GM04504 (cell line): Measurements from ENCODE around the gene PTMA.
"Not testable (repeated sequence)": the region's sequence is repeated elsewhere in the genome, so short reads cannot be mapped to it uniquely, and the experiment has no call there.

Experiments
- DNase-seq: peaks from one replicate; pipeline ENCODE4 v3.0.0-alpha.2; 2012; ENCODE audit warnings: low read depth

The PTMA gene, protein sequence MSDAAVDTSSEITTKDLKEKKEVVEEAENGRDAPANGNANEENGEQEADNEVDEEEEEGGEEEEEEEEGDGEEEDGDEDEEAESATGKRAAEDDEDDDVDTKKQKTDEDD

DNA sequence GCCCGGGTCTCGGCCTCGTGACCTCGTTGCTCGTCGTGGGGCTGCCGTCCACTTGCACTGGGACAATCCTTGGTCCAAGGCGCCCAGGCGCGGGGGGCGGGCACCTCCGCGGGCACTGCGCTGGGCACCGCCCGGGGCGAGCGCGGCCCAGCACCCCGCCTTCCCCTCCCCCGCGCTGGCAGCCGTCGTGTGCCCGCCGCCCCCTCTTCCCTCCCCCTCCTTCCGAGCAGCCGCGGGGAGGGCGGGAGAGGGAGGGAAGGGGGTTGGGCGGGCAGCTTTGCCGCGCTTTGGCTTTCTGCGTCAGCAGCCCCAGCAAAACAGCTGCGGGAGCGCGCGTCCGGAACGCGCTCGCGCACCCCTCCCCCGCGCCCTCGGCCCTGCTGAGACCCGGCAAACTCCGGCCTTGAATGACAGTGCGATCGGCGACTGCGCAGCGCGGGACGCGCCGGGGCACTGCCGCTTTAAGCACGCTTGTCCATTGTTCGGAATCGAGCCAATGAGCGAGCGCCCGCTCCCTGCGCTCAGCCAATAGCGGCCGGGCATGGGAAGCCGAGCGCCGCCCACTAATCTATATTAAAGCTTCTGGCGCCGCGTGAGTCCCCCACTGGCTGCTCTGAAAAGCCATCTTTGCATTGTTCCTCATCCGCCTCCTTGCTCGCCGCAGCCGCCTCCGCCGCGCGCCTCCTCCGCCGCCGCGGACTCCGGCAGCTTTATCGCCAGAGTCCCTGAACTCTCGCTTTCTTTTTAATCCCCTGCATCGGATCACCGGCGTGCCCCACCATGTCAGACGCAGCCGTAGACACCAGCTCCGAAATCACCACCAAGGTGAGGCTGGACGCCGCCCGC, at the start of gene PTMA:
Gene PTMA (plus strand): TSS at position 599 of the 846 bp plus-strand sequence. CDS start 182 bp downstream, at position 781.
- peak; percentile 98 for DNase-seq

DNA sequence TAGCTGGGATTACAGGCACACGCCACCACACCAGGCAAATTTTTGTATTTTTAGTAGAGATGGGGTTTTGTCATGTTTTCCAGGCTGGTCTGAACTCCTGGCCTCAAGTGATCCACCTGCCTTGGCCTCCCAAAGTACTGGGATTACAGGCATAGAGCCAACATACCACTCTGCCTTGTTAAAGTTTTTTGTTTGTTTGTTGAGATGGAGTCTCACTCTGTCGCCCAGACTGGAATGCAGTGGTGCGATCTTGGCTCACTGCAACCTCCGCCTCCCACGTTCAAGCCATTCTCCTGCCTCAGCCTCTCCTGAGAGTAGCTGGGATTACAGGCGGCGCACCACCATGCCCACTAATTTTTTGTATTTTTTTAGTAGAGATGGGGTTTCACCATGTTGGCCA, 48.3 kb upstream of the PTMA start:
- DNase-seq: not testable (repeated sequence)

DNA sequence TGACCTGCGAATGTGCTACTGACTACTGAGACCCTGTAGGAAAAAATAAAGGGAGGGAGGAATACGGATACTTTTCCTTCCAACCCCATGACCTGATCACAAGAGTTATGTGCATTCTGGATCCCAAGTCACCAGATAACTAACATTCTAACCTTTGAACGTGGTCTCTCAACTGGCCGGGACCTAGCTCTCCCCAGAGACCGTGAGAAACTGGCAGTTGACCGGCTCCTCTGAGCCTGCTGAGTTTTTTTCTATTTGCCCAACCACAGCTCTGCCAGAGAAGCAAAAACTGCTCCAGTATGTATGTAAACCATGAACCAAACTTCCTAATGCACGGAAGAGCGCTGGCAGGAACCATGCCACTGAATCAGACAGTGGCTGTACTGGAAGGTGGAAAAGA, 47.5 kb upstream of the PTMA start:
- DNase-seq: no peak

DNA sequence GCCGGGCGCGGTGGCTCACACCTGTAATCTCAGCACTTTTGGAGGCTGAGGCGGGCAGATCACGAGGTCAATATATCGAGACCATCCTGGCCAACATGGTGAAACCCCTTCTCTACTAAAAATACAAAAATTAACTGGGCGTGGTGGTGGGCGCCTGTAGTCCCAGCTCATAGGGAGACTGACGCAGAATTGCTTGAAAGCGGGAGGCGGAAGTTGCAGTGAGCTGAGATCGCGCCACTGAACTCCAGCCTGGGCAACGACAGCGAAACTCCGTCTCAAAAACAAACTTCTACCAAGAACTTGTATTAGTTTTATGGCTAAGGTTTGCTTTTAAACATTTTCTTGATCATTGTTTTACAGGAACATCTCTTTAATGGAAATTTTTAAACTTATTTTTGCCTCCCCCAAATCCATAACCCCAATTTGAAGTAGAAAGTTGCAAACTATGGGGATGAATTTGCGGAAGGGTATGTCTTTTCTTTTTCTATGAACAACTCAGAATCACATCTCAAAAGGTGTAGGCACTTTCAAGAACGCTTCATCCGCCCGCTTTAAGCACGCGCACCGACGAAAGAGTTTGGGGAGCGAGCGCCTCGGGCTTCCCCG, 46.8 kb upstream of the PTMA start:
- no peak for DNase-seq

DNA sequence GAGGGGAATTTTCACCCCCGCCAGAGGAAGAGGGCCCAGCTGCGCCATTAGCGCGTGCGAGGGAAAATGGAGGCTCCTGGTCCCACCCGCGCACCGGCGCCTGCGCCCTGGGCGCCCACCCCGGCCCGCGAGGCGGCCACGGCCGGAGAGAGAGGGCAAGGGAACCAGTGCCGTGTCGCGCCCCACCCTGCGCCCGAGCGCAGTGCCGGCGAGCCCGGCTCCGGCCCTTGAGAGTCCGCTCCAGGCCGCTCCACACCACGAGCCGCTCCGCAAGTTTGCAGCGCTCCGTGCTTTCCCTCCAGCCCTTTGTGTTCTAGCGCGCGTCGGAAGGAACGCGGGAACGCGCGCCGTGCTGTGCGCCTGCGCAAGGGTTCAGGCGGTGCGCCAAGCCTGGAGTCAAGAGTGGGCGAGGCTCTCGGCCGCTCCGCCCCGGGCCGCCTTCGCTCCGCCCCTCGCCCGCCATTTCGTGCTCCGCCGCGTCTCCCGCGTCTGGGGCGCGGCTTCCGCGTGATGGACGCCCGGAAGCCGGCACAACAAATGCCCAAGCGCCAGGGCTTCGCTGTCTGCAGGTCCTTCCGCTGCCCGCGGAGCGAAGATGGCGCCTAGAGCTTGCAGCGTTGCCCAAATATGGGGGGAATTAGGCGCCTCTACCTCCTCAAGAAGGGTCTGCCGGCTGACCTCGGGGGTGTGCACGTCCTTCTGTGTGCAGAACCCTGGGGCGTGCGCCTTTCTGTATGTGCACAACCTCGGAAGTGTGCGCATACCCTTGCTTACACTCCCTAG, 46.1 kb upstream of the PTMA start:
- peak; percentile 92 for DNase-seq

DNA sequence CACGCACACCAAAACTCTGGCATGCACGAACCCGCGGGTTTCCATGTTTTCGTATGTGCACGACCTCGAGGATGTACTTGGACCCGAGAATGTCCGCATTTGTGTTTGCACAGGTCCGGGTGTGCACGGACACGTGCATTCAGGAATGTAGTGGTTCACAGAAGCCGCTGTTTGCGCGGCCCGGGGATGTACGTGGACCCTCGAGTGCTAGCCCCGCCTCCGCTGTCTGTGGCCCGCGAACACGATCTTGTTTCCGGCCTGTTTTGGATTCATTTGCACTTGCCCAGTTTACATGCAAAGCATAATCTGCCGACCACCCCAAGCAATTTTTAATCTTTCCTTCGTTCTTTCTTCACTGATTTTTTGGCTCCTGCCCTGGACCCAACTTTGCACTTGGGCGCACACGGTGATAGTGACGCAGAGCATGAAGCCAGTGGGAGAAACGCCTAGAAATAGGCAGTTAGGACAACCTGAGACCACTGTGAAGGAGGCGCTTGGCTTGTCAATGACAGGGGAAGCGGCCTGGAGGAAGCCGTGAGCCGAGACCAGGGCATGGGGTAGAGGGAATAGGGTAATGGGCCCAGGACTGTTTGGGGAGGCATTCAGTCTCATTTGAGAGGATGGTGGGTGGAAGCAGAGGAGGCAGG, 45.4 kb upstream of the PTMA start:
- no peak for DNase-seq

DNA sequence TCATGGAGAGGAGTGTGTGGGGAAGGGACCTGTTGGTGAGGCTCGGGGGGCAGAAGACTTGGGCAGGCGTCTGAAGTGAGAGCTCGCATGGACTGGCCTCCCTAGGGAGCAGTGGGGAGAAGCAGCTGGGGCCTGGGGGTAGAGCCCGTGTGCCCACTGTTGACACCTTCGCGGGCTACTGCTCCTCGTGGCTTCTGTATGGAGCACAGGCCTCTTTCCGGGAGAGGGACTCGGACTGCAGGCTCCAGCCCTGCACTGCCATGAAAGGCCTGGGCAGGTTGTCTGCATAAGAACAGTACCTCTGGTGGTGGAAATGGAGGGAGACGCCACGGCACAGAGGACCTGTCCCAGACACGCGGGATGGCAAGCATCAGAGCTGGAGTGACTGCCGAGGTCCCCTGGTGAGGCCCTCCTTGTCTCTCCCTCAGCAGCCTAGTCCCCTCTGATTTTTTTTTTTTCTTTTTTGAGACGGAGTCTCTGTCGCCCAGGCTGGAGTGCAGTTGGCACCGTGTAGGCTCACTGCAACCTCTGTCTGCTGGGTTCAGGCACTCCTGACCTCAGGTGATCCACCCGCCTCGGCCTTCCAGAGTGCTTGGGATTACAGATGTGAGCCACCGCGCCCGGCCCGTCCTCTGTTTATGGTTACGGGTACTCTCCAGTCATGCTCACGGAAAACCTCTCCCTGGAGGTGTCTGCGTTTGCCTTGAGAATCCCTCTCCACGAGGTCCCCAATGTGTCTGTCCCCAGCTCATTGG, 44.7 kb upstream of the PTMA start:
- DNase-seq: no peak

DNA sequence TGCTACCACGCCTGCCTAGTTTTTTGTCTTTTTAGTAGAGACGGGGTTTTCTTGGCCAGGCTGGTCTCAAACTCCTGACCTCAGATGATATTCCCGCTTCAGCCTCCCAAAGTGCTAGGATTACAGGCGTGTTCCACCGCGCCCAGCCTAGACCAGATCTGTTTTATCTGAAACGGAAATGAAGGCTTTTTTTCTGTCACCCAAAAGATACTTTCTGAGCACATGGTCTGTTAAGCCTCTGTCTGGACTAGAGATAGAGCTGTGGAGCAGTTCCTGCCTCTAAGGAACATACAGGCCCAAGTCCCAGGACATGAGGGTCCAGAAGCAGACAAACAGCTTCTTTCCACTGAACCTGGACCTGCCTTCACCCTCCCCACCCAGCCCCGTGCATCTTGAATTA, 43.6 kb upstream of the PTMA start:
- DNase-seq: no peak

DNA sequence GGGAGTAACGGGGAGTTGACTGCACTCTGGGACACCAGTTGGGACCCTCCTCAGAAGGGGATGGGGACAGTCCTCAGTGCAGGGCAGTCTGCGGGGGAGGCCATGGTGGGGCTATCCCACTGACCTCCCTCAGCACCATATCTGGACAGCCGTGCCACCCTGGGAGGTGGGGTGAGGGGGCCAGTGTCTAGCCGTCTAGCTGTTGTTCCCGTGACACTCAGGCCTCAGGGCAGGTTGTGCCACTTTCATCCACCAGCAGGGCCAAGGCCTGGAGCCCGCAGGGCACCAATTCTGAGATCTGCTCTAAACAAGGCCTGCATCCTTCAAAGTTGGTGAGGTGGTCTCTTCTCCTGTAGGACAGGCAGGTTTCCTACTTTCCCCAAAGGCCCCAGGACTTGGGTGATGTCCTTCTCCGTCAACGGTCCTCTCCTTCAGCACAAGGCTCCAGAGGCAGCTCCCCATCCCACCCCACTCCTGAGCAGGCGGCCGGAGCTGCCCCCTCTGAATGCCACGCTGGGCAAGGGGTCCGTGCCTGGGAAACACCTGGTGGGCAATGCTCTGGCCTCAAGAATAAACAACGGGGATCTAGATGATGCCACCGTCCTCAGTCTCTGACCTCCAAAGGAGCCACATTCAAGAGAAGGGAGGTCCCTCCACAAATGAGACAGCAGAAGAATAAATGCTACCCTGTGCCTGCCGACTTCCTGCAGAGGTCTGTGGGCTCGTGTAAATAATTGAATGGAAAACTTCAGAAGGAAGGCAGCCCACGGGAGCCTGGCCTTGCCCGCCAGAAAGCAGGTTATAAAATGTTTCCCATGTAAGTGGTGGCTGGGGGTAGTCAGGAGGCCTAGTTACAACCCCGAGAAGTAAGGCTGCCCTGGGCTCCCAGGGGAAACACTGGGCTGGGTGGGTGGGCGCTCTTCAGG, 42.8 kb upstream of the PTMA start:
- DNase-seq: no peak

DNA sequence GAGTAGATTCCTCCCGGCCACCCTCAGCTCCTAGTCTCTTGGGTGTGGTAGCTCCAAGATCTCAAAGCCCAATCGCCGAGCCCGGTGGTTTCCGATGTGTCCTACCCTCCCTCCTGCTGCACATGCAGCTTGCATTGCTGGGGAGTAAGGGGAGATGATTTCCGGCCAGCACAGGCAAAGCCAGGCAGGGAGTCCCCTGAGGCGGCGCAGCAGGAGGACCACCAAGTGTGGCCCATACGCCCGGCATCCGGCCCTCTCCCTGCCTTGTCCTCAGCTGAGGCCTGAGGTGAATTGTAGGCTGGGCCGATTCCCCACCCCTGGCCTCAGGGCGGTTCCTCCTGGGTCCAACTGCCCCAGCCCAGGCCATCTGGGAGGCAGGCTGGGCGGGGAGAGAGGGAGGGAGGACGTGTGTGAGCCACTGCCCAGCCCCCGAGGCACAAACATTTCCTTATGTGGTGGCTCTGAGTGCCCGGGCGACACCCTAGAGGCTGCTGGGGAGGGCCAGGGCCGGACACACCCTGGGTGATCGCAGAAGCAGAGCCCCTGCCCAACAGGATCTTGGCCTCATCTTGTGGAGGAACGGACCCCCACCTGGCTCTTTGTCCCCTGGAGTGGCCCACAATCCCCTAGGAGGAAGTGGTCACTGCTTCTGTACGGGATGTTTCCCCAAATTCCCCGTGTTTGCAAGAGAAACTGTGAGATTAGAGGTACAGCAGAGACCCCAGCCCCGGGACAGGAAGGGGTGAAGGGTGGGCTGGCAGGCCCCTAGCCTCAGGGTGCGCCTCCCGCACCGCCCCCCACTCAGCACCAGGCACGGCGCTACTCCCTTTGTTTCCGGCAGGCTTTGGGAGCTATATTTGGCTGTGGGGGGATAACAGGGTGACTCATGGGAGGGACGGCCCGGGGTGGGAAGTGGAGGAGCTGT, 41.9 kb upstream of the PTMA start:
- DNase-seq: peak; percentile 94

DNA sequence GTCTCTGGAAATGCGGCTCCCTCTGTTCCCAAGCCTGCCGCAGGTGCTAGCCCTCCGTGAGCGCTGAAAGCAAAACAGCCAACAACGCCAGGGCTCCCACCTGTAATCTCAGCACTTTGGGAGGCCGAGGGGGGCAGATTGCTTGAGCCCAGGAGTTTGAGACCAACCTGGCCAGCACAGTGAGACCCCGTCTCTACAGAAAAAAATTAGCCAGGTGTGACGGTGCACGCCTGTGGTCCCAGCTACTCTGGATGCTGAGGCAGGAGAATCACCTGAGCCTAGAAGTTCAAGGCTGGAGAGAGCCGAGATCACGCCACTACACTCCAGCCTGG, 41.3 kb upstream of the PTMA start:
- no peak for DNase-seq

DNA sequence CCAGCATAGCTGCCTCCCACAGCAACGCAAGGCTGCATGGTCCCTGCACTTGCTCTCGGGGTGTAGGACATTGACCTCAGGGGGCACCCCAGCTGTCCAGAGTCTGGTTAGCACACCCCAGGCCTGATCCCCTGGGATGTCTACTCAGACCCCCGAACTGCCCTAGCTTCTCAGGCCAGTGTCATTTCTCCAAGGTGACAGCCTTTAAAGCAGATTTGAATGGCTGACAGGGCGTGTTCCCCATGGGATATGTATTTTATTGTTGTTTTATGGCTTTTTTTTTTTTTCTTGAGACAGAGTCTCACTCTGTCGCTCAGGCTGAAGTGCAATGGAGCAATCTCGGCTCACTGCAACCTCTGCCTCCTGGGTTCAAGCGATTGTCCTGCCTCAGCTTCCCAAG, 40.8 kb upstream of the PTMA start:
- DNase-seq: no peak

DNA sequence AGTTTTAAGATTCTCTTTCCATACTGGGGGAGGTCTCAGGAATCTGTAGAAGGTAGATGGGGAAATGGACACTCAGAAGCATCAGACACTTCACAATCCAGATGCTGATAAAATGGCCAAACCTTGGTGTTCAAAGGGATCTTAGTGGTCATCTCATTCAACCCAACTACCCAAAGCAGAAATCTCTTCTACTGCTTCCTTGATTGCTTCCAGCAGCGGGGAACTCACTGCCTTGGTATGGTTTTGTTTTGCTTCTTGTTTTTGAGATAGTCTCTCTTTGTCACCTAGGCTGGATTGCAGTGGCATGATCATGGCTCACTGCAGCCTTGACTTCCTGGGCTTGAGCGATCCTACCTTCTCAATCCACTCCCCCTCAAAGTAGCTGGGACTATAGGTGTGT, 39.3 kb upstream of the PTMA start:
- no peak for DNase-seq

DNA sequence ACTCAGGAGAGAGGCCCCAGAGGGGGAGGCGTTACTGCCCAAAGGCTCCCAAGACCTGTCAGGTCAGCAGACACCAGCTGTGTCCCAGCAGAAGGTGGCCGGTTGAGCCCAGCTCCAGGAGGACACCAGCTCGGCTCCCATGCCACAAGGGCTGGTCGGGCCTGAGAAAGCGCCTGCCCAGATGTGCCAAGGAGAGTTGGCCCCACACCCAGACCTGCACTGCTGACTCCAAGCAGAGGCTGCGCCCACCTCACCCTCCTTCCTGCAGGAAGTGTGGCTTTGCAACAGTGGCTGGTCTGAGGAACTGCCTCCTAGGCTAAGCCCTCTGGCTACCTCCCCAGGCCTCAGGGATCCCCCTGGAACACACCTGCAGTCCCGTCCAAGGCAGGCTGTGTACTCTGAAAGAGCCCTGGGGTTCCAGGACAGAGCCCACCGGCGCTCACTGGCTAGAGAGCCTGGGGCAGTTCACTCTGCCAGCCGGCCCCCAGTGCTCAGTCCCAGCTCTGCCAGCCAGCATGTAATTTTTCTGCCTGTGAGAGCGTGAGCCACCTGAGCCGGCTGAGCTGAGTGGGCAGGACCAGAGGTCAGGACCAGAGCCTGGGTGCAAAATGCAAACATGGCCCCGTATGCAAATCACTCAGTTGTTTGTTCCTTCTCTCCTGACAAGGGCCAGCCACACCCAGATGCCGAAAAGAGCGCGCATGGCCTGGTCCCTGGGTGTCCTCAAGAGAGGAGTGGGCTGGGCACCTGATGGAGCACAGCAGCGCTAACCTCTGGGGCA, 36.9 kb upstream of the PTMA start:
- DNase-seq: no peak

DNA sequence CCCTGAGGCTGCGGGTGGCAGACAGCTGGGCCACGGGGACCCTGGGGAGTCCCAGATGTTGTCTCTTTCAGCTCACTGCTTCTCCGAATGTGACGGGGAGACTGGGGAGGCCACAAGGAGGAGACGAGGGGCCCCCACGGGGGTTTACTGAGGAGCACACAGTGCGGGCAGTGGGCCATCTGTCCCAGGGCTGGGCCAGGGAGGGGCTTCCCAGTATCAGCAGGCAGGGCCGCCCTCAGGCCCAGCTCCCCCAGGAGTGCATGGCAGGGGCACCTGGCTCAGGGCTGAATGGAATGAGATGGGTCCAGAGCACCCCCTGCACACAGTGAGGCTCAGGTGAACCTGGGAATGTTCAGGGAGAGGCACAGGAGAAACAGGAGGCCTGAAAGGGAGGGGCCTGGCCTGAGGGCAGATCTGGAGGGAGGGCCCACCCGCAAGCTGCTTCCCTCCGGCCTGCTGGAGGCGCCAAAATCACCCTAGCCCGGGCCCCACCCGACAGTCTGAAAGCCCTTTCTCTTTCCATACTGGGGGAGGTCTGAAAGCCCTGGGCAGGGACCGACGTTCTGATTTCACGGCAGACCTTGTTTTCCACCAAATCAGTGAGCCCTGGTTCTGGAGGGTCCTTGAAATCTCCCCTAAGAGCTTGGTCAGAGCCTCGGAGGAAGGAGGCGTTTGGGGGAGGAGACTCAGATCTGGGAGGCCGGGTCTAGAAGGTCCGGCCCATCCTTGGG, 35.5 kb upstream of the PTMA start:
- no peak for DNase-seq

DNA sequence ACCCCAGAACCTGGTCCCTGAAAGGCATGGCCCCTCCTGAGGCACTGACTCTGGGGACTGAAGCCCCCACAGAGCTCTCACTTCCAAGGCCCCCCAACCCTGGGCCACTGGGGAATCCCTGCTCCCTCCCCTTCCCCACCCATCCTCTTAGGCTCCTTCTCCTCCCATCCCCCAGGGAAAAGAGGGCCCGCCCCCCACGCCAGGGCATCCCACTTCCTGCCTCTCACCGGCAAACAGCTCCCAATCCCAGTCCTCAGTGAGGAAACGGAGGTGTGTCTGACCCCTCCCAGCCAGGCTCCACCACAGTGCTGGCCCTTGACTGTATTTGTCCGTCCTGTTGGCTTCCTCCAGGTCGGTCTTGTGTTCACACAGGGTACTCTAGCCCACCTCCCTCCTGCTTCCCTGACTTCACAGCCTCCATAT, 35.0 kb upstream of the PTMA start:
- no peak for DNase-seq

DNA sequence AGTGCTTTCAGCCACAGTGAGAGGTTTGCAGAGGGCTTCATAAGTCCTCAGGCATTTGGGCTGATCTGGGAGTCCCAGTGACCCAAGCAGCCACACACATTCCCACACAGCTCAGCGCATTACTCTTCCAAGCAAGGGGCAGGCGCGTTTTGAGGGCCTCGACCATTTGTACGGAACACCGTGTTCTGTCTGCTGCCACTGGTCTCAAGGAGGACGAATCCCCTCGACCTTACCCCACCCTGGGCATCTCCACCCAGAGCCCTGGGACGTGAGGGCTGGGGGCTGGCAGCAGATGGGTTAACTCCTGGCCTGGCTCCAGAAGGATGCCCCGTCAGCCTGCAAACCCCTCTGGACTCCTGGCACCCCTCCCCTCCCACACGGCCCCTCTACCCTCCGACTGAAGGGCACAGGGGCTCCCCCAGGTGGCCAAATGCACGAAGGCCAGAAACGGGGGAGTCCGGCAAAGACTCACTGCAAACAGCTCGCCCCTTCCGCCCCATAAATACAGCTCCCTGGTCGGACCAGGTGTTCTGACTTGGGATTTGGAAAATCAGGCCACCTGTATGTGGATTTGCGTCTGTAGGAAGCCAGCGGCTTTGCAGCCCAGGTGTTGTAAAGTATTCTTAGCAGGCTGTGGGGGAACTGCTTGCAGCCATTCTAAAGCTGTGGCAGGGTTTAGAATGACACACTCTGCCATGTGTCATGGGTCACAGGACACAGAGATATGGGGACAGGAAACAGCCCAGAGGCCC, 33.6 kb upstream of the PTMA start:
- no peak for DNase-seq
